Tibial nerve (tissue), 4 donors: ENCODE measurements around the gene BPIFB1.

ENCODE experiments used
- CTCF ChIP-seq, 5 experiments: fragments of 200-600 bp in 3 of 5; fragments of 450-650 bp in 2 of 5; sonication (generic) in 3 of 5; IDR thresholded peaks; one replicate each; pipeline ENCODE4 v1.5.1; 2016 to 2019; ENCODE audit warnings: antibody characterized with exemption in 5 of 5, mild to moderate bottlenecking in 3 of 5, moderate library complexity in 2 of 5
- EP300 ChIP-seq, 2 donors: sonication (generic); formaldehyde crosslinking; IDR thresholded peaks; one replicate each; pipeline ENCODE4 v1.6.1; 2017; ENCODE audit warnings: antibody characterized with exemption in 2 of 2, mild to moderate bottlenecking in 1 of 2
- POLR2A ChIP-seq, 2 donors: fragments of 450-650 bp; IDR thresholded peaks; one replicate each; pipeline ENCODE4 v1.6.1; 2017; ENCODE audit warnings: antibody characterized with exemption in 2 of 2, mild to moderate bottlenecking in 2 of 2, moderate library complexity in 2 of 2

GRCh38 chr20:33318096-33318429 lies 35.0 kb downstream of the BPIFB1 start:
- no peak for TF ChIP-seq POLR2A (IDR thresholded peaks at IDR 0.05)
- no peak for TF ChIP-seq CTCF (IDR thresholded peaks at IDR 0.05)
- no peak for TF ChIP-seq EP300 (IDR thresholded peaks at IDR 0.05)
